BJ (cell line): ENCODE results near the gene BEND3. TPM values are rescaled to one million over a fixed set of nuclear protein-coding genes. Genes with fewer than 3 reads are reported as not detected.

Source experiments
- CTCF ChIA-PET: fragments of 350-600 bp; formaldehyde crosslinking; extraction: SDS; loops from one replicate; lab custom pipeline; 2021; ENCODE audit warnings: antibody characterized with exemption, inconsistent platforms; lab: Yijun Ruan, JAX
- POLR2A ChIA-PET: fragments of 300-600 bp; sonication (Branson Sonifier 250); formaldehyde crosslinking; extraction: SDS; loops from one replicate; lab custom pipeline; 2021; ENCODE audit warnings: antibody characterized with exemption; lab: Charles Lee
- DNase-seq: peaks from one replicate; pipeline ENCODE4 v3.0.0-alpha.2; 2011; ENCODE audit warnings: low read depth
- H3K27me3 ChIP-seq: 2 replicates; pipeline ENCODE4 v1.6.0; 2011; ENCODE audit warnings: low read length; ENCODE audit not compliant: control insufficient read depth, insufficient read depth
- H3K36me3 ChIP-seq: 2 replicates; pipeline ENCODE4 v1.5.1; 2011; ENCODE audit warnings: low read length; ENCODE audit not compliant: control insufficient read depth, insufficient read depth
- H3K4me3 ChIP-seq: 2 replicates; pipeline ENCODE4 v1.5.1; 2011; ENCODE audit warnings: low read depth, mild to moderate bottlenecking, control low read depth, low read length
- CTCF ChIP-seq: IDR thresholded peaks from 2 replicates; pipeline ENCODE4 v1.5.1; 2011; ENCODE audit warnings: low read depth, mild to moderate bottlenecking, control low read depth, inconsistent platforms, low read length, moderate library complexity; ENCODE audit not compliant: insufficient read depth
- polyA plus RNA-seq: library from polyadenylated mRNA; depleted of rRNA; stranded (reverse); fragments of >200 nt; gene quantifications from 2 replicates; pipeline ENCODE4 v1.2.3, GENCODE V29; 2011

Gene BEND3
- polyA plus RNA-seq, 1 experiment, result 0.60 TPM

DNA sequence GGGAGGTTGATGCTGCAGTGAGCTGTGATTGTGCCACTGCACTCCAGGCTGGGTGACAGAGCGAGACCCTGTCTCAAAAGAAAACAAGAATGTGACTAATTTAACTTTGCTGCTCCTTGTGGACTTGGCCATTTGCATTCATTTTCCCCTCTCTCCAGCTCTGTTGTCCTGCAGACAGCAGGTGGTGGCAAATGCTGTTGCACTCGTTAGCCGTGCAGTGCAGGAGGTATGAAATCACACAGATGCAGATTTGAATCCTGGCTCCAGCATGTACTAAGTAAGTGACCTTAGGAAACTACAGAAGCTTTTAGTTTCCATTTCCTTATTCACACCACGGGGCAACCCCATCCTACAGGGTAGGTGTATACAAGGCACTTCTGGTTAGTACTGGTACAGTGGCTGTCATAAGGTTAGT lies 9.6 kb upstream of the BEND3 start:
- POLR2A ChIA-PET, result no interaction called here
- TF ChIP-seq CTCF, result no peak
- Histone ChIP-seq H3K27me3 (no peaks in the 10 kb centered on the region; the same call in 1 of the 2 replicates), H3K36me3 (no peaks in the 10 kb centered on the region), H3K4me3 (no peak overlapping the region)
- no peak for DNase-seq
- CTCF ChIA-PET, result interaction anchor here (1.5 kb wide), 2 partner anchors 9 to 11 kb away, joined by 6 read pairs; partner anchors contain the start of gene BEND3

DNA sequence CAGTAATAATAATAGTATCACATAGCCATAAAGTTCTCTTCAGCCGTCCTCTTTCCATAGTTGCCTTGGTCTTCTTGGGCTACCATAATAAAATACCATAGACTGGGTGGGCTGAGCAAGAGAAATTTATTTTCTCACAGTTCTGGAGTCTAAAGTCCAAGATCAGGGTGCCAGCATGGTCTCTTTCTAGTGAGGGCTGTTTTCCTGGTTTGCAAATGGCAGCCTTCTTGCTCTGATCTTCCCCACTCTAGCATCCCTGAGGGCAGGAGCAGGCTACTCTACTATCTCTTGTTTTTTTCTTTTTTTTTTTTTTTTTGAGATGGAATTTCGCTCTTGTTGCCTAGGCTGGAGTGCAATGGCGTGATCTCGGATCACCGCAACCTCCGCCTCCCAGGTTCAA lies 8.2 kb upstream of the BEND3 start:
- CTCF ChIA-PET, result interaction anchor here (1.4 to 1.5 kb wide), 2 partner anchors 9 kb away, joined by 4 to 6 read pairs; no protein-coding TSS in a partner anchor
- DNase-seq, result no peak
- Histone ChIP-seq H3K36me3 (no peaks in the 10 kb centered on the region), H3K4me3 (no peak overlapping the region), H3K27me3 (peaks cover 2% of the 10 kb centered on the region; the same call in 1 of the 2 replicates)
- POLR2A ChIA-PET, result no interaction called here
- TF ChIP-seq CTCF, result no peak

DNA sequence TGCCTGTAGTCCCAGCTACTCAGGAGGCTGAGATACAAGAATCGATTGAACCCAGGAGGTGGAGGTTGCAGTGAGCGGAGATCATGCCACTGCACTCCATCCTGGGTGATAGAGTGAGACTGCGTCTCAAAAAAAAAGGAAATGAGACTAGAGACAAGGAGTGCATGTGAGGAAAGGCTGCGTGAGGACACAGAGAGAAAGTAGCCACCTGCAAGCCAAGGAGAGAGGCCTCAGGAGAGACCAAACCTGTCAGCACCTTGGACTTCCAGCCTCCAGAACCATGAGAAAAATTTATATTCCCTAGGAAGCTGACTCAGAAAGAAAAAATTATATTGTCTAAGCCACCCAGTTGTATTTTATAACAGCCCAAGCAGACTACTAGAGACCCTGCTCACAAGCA lies 7.4 kb upstream of the BEND3 start:
- Histone ChIP-seq H3K27me3 (peaks cover 2% of the 10 kb centered on the region; the same call in 1 of the 2 replicates), H3K36me3 (no peaks in the 10 kb centered on the region), H3K4me3 (no peak overlapping the region)
- no peak for DNase-seq
- TF ChIP-seq CTCF, result no peak
- POLR2A ChIA-PET, result no interaction called here
- CTCF ChIA-PET, result interaction anchor here (1.4 kb wide), 1 partner anchor 9 kb away, joined by 4 read pairs; no protein-coding TSS in a partner anchor

- Histone ChIP-seq H3K4me3 (no peak overlapping the region), H3K27me3 (peaks cover 2% of the 10 kb centered on the region; the same call in 1 of the 2 replicates), H3K36me3 (no peaks in the 10 kb centered on the region)
- ChIA-PET CTCF (interaction anchor here (0.6 to 1.4 kb wide), 2 partner anchors 8 to 51 kb away, joined by 3 to 4 read pairs; no protein-coding TSS in a partner anchor), POLR2A (no interaction called here)
- no peak for TF ChIP-seq CTCF
- no peak for DNase-seq
Measured at GRCh38 chr6:107121964-107122495, 6.7 kb upstream of the BEND3 start.

GRCh38 chr6:107121266-107121665 lies 6.0 kb upstream of the BEND3 start:
- DNase-seq, result no peak
- ChIA-PET POLR2A (no interaction called here), CTCF (interaction anchor here (0.6 to 2.1 kb wide), 3 partner anchors 11 to 758 kb away, joined by 3 to 5 read pairs (median 5); no protein-coding TSS in a partner anchor)
- Histone ChIP-seq H3K4me3 (no peak overlapping the region), H3K27me3 (peaks cover 5% of the 10 kb centered on the region), H3K36me3 (no peaks in the 10 kb centered on the region)
- TF ChIP-seq CTCF, result no peak
